Nephron (organoid): ENCODE data around the gene RAP1GAP2.

Experiments used
- H3K27ac Mint-ChIP-seq, 3 experiments: 2 replicates each; pipeline ENCODE4 v1.8.0; 2020; ENCODE audit warnings: mixed read lengths in 3 of 3, mild to moderate bottlenecking in 2 of 3, moderate library complexity in 1 of 3
- H3K27me3 Mint-ChIP-seq: 2 replicates; pipeline ENCODE4 v1.8.0; 2021; ENCODE audit warnings: low read depth, mild to moderate bottlenecking, moderate library complexity, mixed read lengths
- H3K36me3 Mint-ChIP-seq: 2 replicates; pipeline ENCODE4 v1.8.0; 2020; ENCODE audit warnings: low read depth, mixed read lengths
- H3K4me1 Mint-ChIP-seq: 2 replicates; pipeline ENCODE4 v1.8.0; 2020; ENCODE audit warnings: mixed read lengths
- H3K4me3 Mint-ChIP-seq, 3 experiments: 2 replicates each; pipeline ENCODE4 v1.8.0; 2020; ENCODE audit warnings: mild to moderate bottlenecking in 3 of 3, mixed read lengths in 3 of 3, moderate library complexity in 2 of 3
- H3K9me3 Mint-ChIP-seq: 2 replicates; pipeline ENCODE4 v1.8.0; 2020; ENCODE audit warnings: mixed read lengths
- TF ChIP-seq, protein P1 (sequence below), 3 experiments: fragments of 200-600 bp; sonication (generic); IDR thresholded peaks; one replicate each; pipeline ENCODE4 v1.5.0; 2021; ENCODE audit warnings: antibody characterized with exemption in 3 of 3; ENCODE audit not compliant: unreplicated experiment in 3 of 3

Gene RAP1GAP2

DNA sequence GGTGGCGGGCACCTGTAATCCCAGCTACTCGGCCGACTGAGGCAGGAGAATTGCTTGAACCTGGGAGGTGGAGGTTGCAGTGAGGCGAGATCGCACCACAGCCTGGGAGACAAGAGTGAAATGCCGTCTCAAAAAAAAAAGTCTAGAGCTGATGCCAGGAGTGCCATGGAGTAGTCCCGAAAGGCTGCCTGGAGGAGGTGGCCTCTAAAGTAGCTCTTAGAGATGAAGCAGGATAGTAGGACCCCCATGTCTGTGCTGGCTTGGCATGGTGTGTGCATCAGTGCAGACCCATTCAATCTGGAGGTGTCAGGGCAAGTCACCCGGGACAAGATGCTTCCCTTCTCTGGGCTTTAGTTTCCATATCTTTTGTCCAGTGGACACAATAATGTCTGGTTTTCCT lies 6.3 kb downstream of the RAP1GAP2 start:
- Mint-ChIP-seq H3K27ac (no peak overlapping the region), H3K4me1 (no peaks in the 10 kb centered on the region), H3K9me3 (no peaks in the 10 kb centered on the region), H3K27me3 (peaks cover 33% of the 10 kb centered on the region), H3K4me3 (no peak overlapping the region), H3K36me3 (no peaks in the 10 kb centered on the region)
- TF ChIP-seq, protein P1, sequence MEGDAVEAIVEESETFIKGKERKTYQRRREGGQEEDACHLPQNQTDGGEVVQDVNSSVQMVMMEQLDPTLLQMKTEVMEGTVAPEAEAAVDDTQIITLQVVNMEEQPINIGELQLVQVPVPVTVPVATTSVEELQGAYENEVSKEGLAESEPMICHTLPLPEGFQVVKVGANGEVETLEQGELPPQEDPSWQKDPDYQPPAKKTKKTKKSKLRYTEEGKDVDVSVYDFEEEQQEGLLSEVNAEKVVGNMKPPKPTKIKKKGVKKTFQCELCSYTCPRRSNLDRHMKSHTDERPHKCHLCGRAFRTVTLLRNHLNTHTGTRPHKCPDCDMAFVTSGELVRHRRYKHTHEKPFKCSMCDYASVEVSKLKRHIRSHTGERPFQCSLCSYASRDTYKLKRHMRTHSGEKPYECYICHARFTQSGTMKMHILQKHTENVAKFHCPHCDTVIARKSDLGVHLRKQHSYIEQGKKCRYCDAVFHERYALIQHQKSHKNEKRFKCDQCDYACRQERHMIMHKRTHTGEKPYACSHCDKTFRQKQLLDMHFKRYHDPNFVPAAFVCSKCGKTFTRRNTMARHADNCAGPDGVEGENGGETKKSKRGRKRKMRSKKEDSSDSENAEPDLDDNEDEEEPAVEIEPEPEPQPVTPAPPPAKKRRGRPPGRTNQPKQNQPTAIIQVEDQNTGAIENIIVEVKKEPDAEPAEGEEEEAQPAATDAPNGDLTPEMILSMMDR (IDR thresholded peaks at IDR 0.05; ENCODE audit: unreplicated experiment in 3 of 3) = no peak

DNA sequence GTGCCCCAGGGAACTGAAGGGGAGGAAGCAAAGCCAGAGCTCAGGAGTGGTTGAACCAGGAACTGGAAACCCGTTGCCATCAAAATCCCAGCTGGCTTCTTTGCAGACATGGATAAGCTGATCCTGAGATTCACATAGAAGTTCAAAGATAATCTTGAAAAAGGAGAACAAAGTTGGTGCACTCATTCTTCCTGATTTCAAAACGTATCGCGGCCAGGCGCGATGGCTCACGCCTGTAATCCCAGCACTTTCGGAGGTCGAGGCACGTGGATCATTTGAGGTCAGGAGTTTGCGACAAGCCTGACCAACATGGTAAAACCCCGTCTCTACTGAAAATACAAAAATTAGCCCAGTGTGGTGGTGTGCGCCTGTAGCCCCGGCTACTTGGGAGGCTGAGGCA lies 7.1 kb downstream of the RAP1GAP2 start:
- peaks cover 33% of the 10 kb centered on the region for H3K27me3 Mint-ChIP-seq
- no peak overlapping the region for H3K27ac Mint-ChIP-seq
- no peaks in the 10 kb centered on the region for H3K4me1 Mint-ChIP-seq

DNA sequence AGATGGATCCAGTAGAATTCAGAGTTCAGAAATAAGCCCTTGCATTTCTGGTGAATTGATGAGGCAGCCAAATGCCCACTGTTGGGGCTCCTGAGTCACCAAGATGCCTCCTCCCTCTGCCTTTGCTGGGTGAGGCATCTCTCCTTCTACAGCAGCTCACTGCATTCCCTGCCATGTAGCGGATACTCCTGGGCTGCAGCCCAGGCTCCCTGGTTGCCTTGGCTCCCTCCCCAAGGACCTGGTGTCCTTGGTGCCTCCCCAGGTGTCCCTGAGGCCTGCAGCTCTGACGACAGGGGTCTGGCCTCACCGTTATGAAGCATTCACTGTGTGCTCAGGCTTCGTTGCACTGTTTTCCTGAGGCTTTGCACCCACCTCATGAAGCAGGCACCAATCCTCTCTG lies 7.7 kb downstream of the RAP1GAP2 start:
- Mint-ChIP-seq H3K4me3 (no peak overlapping the region), H3K4me1 (no peaks in the 10 kb centered on the region), H3K27me3 (peaks cover 34% of the 10 kb centered on the region), H3K27ac (no peak overlapping the region), H3K9me3 (no peaks in the 10 kb centered on the region), H3K36me3 (no peaks in the 10 kb centered on the region)
- TF ChIP-seq, protein P1 (IDR thresholded peaks at IDR 0.05; ENCODE audit: unreplicated experiment in 3 of 3) = no peak

More for the DNA sequence above, 7.1 kb downstream of the RAP1GAP2 start:
- Mint-ChIP-seq H3K36me3 (no peaks in the 10 kb centered on the region), H3K4me3 (no peak overlapping the region), H3K9me3 (no peaks in the 10 kb centered on the region)
- TF ChIP-seq, protein P1 (IDR thresholded peaks at IDR 0.05; ENCODE audit: unreplicated experiment in 3 of 3) = no peak

DNA sequence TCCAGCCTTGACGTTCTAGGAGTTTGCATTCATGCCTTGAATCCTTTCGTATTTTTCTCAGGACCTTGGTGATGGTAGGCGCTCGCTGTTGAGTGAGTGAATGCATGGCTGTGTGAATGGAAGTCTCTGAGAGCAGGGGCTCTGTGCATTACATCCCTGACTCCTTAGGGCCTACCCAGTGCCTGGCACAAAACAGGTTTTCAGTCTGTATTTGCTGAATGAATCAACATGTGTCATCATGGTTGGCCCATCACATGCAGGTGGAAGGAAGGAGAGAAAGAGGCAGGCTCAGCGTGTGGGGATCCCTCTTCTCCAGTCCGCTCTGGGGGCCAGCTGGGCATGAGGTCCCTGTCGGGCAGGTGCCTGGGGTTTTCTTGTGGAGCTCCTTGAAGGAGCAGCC lies 8.7 kb downstream of the RAP1GAP2 start:
- H3K4me3 Mint-ChIP-seq = no peak overlapping the region
- peaks cover 26% of the 10 kb centered on the region for H3K27me3 Mint-ChIP-seq
- H3K27ac Mint-ChIP-seq = no peak overlapping the region
- H3K9me3 Mint-ChIP-seq = no peaks in the 10 kb centered on the region
- TF ChIP-seq, protein P1 (IDR thresholded peaks at IDR 0.05; ENCODE audit: unreplicated experiment in 3 of 3) = no peak
- H3K4me1 Mint-ChIP-seq = no peaks in the 10 kb centered on the region
- no peaks in the 10 kb centered on the region for H3K36me3 Mint-ChIP-seq

DNA sequence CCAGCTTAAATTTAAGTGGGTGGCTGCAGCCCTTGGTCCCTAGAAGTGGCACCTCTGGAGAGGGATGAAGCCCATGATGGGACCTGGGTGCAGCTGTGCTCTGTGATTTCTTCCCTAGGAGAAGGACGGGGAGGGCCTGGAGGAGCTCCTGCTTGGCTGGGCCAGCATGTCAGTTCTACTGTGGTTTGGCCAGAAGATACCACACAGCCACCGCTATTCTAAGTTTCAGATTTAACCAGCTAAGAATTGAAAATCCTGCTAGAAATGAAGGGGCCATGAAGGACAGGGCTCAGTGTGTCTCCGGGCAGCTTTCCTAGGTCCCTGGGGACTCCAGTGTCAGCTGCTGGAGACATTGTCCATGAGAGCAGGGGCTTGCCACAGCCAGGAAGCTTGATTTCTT lies 9.7 kb downstream of the RAP1GAP2 start:
- no peaks in the 10 kb centered on the region for H3K4me1 Mint-ChIP-seq
- peaks cover 20% of the 10 kb centered on the region for H3K27me3 Mint-ChIP-seq
- no peaks in the 10 kb centered on the region for H3K36me3 Mint-ChIP-seq
- H3K9me3 Mint-ChIP-seq = no peaks in the 10 kb centered on the region
- no peak overlapping the region for H3K27ac Mint-ChIP-seq
- TF ChIP-seq, protein P1 (IDR thresholded peaks at IDR 0.05; ENCODE audit: unreplicated experiment in 3 of 3) = no peak
- H3K4me3 Mint-ChIP-seq = no peak overlapping the region
